B cell (primary cell): Measurements from ENCODE around the gene CTNNA3. TPM values are rescaled to one million over a fixed set of nuclear protein-coding genes. Genes with fewer than 3 reads are reported as not detected.

Source experiments
- ATAC-seq: fragments of 200-7000 bp; cut with Tn5 transposase; one replicate; pipeline ENCODE4 v1.10.0; 2021; ENCODE audit warnings: low read depth, mild to moderate bottlenecking, moderate number of reproducible peaks, moderate library complexity
- CTCF ChIA-PET: fragments of 350-600 bp; sonication (Branson Sonifier 250); formaldehyde crosslinking; loops from one replicate; lab custom pipeline; 2021; ENCODE audit warnings: antibody characterized with exemption, inconsistent platforms; lab: Charles Lee
- POLR2A ChIA-PET: fragments of 350-600 bp; sonication (Branson Sonifier 250); formaldehyde crosslinking; loops from one replicate; lab custom pipeline; 2021; ENCODE audit warnings: antibody characterized with exemption; lab: Charles Lee
- DNase-seq: peaks from one replicate; pipeline ENCODE4 v3.0.0; 2013
- H2AFZ ChIP-seq: 2 replicates; pipeline ENCODE4 v1.6.1; 2012; ENCODE audit warnings: mild to moderate bottlenecking, low read depth, low read length; ENCODE audit not compliant: insufficient read depth, poor library complexity, severe bottlenecking
- H3K27ac ChIP-seq, 2 donors: 1 replicate in 1 of 2; 2 replicates in 1 of 2; pipeline ENCODE4 v1.5.1; 2012 to 2013; ENCODE audit warnings: low read length in 2 of 2, mild to moderate bottlenecking in 2 of 2, moderate library complexity in 1 of 2
- H3K27me3 ChIP-seq, 4 experiments: fragments of 200-600 bp in 1 of 4; sonication (generic) in 1 of 4; replicated peaks in 1 of 4; 1 replicate in 2 of 4; 2 replicates in 2 of 4; pipeline versions ENCODE4 v1.6.1 to v1.7.0; 2013 to 2016; ENCODE audit warnings: low read length in 3 of 4, mild to moderate bottlenecking in 2 of 4, mixed read lengths in 1 of 4, moderate library complexity in 1 of 4; ENCODE audit not compliant: insufficient read depth in 4 of 4, control insufficient read depth in 3 of 4; ENCODE audit errors: control extremely low read depth in 1 of 4
- H3K36me3 ChIP-seq, 2 experiments: replicated peaks in 1 of 2; 1 replicate in 1 of 2; 2 replicates in 1 of 2; pipeline versions ENCODE4 v1.6.1 to v1.7.1; 2013; ENCODE audit warnings: low read length in 1 of 2; ENCODE audit not compliant: insufficient read depth in 2 of 2, control insufficient read depth in 1 of 2; ENCODE audit errors: control extremely low read depth in 1 of 2, extremely low read depth in 1 of 2
- H3K4me1 ChIP-seq, 2 donors: fragments of 200-600 bp in 1 of 2; sonication (generic) in 1 of 2; 1 replicate in 1 of 2; 2 replicates in 1 of 2; pipeline versions ENCODE4 v1.5.1 to v1.6.1; 2013 to 2017; ENCODE audit warnings: low read length in 2 of 2; ENCODE audit not compliant: control insufficient read depth in 2 of 2, insufficient read depth in 2 of 2
- H3K4me2 ChIP-seq: replicated peaks from 2 replicates; pipeline ENCODE3; 2012; ENCODE audit warnings: mild to moderate bottlenecking, low read depth, low read length; ENCODE audit not compliant: poor library complexity, severe bottlenecking
- H3K4me3 ChIP-seq, 5 experiments: fragments of 200-600 bp in 1 of 5; sonication (generic) in 1 of 5; 1 replicate in 3 of 5; 2 replicates in 2 of 5; pipeline versions ENCODE4 v1.5.1 to v1.7.0; 2011 to 2016; ENCODE audit warnings: low read length in 4 of 5, mild to moderate bottlenecking in 4 of 5, low read depth in 2 of 5, control low read depth in 1 of 5, moderate library complexity in 1 of 5; ENCODE audit not compliant: insufficient read depth in 1 of 5; ENCODE audit errors: control extremely low read depth in 1 of 5, extremely low read depth in 1 of 5
- H3K79me2 ChIP-seq: fragments of 200-600 bp; sonication (generic); one replicate; pipeline ENCODE4 v1.6.0; 2016; ENCODE audit warnings: low read length; ENCODE audit not compliant: control insufficient read depth, insufficient read depth
- H3K9ac ChIP-seq: fragments of 200-600 bp; sonication (generic); 2 replicates; pipeline ENCODE4 v1.6.1; 2017; ENCODE audit warnings: mild to moderate bottlenecking, low read length, moderate library complexity
- H3K9me3 ChIP-seq, 3 donors: one replicate each; pipeline versions ENCODE4 v1.6.1 to v1.7.1; 2013; ENCODE audit warnings: low read length in 2 of 3; ENCODE audit not compliant: control insufficient read depth in 2 of 3, insufficient read depth in 1 of 3; ENCODE audit errors: control extremely low read depth in 1 of 3
- H4K20me1 ChIP-seq: 2 replicates; pipeline ENCODE4 v1.6.0; 2012; ENCODE audit warnings: mild to moderate bottlenecking, low read length; ENCODE audit not compliant: insufficient read depth, control insufficient read depth, poor library complexity, severe bottlenecking
- H3K27ac Mint-ChIP-seq: one replicate; pipeline ENCODE4 v1.8.0; 2021; ENCODE audit warnings: mixed read lengths
- H3K27me3 Mint-ChIP-seq: one replicate; pipeline ENCODE4 v1.8.0; 2021; ENCODE audit warnings: mixed read lengths
- H3K4me1 Mint-ChIP-seq: one replicate; pipeline ENCODE4 v1.8.0; 2021; ENCODE audit warnings: mixed read lengths
- H3K4me3 Mint-ChIP-seq: one replicate; pipeline ENCODE4 v1.8.0; 2021; ENCODE audit warnings: mixed read lengths
- H3K9me3 Mint-ChIP-seq: one replicate; pipeline ENCODE4 v1.8.0; 2022; ENCODE audit warnings: mixed read lengths; ENCODE audit not compliant: insufficient read depth
- CTCF ChIP-seq: fragments of 200-600 bp; IDR thresholded peaks from one replicate; pipeline ENCODE4 v1.8.0; 2022; ENCODE audit warnings: antibody characterized with exemption, mild to moderate bottlenecking
- EZH2 ChIP-seq: IDR thresholded peaks from 2 replicates; pipeline ENCODE4 v1.6.1; 2012; ENCODE audit warnings: borderline replicate concordance, low read depth, mild to moderate bottlenecking, moderate library complexity, low read length; ENCODE audit not compliant: insufficient read depth, poor library complexity, severe bottlenecking
- WGBS: methylation state at CpG from one replicate; pipeline ENCODE4 v1.1.5; 2013; ENCODE audit warnings: missing lambda C conversion rate; ENCODE audit not compliant: insufficient coverage; 5-methylcytosine and 5-hydroxymethylcytosine counted together
- intact Hi-C: fragments of 100-400 bp; cut with micrococcal nuclease; formaldehyde crosslinking; loops from one replicate; pipeline ENCODE4 v1.10.0; 2022
- polyA plus RNA-seq: library from polyadenylated mRNA; depleted of rRNA; stranded (reverse); fragments of >200 nt; gene quantifications from 2 replicates; pipeline ENCODE4 v1.2.3, GENCODE V29; 2012
- total RNA-seq, 2 donors: library from RNA; stranded (reverse); fragments of 120-200 nt in 1 of 2; gene quantifications; 1 replicate in 1 of 2; 2 replicates in 1 of 2; pipeline versions ENCODE4 v1.2.3 to v1.2.4, GENCODE V29; 2013 to 2022

The CTNNA3 gene
- total and polyA plus RNA-seq, 2 donors (not counting 1 experiment from before 2014, with no cell fraction given): 0.01 TPM; not detected in 1

- Mint-ChIP-seq H3K4me3 (no peak overlapping the region), H3K4me1 (peaks cover 3% of the 10 kb centered on the region), H3K27me3 (peaks cover 31% of the 10 kb centered on the region), H3K9me3 (no peaks in the 10 kb centered on the region), H3K27ac (no peak overlapping the region)
- Histone ChIP-seq H3K9me3 (peaks cover 0 to 3% (median 0%) of the 10 kb centered on the region in 3 donors), H3K36me3 (no peaks in the 10 kb centered on the region), H3K27ac (no peak overlapping the region), H3K79me2 (no peaks in the 10 kb centered on the region), H3K4me1 (peaks cover 0 to 5% of the 10 kb centered on the region in 2 donors), H3K27me3 (peaks cover 0 to 23% (median 14%) of the 10 kb centered on the region in 4 experiments), H3K4me3 (no peak overlapping the region), H4K20me1 (no peaks in the 10 kb centered on the region), H2AFZ (no peak overlapping the region), H3K9ac (no peak overlapping the region), H3K4me2 (no peak overlapping the region)
- ChIA-PET POLR2A (no interaction called here), CTCF (interaction anchor here (0.7 kb wide), 1 partner anchor 12 kb away, joined by 3 read pairs; no protein-coding TSS in a partner anchor)
- intact Hi-C loops: no loop called here
- 50% methylated on average over 1 of the region's 3 CpGs for WGBS
- ATAC-seq (no peak), DNase-seq (no peak)
- no peak for TF ChIP-seq EZH2
- no peak for TF ChIP-seq CTCF
Observed at GRCh38 chr10:66928776-66929175, 767.2 kb downstream of the CTNNA3 start.

- Histone ChIP-seq H2AFZ (no peak overlapping the region), H3K27ac (no peak overlapping the region), H3K79me2 (no peaks in the 10 kb centered on the region), H3K27me3 (peaks cover 0 to 23% (median 14%) of the 10 kb centered on the region in 4 experiments), H4K20me1 (no peaks in the 10 kb centered on the region), H3K9ac (no peak overlapping the region), H3K4me2 (no peak overlapping the region), H3K4me3 (no peak overlapping the region), H3K9me3 (peaks cover 0 to 3% (median 0%) of the 10 kb centered on the region in 3 donors), H3K36me3 (no peaks in the 10 kb centered on the region), H3K4me1 (peaks cover 0 to 5% of the 10 kb centered on the region in 2 donors)
- ChIA-PET POLR2A (no interaction called here), CTCF (interaction anchor here (0.7 kb wide), 1 partner anchor 13 kb away, joined by 3 read pairs; no protein-coding TSS in a partner anchor)
- Mint-ChIP-seq H3K27me3 (peaks cover 31% of the 10 kb centered on the region), H3K9me3 (no peaks in the 10 kb centered on the region), H3K27ac (no peak overlapping the region), H3K4me3 (no peak overlapping the region), H3K4me1 (peaks cover 3% of the 10 kb centered on the region)
- intact Hi-C loops: no loop called here
- 6% methylated on average over 24 of the region's 30 CpGs for WGBS
- DNase-seq (no peak), ATAC-seq (no peak)
- no peak for TF ChIP-seq EZH2
- TF ChIP-seq CTCF: no peak
Observed at GRCh38 chr10:66927971-66928770, 767.8 kb downstream of the CTNNA3 start.
